A549 (cell line): ENCODE measurements around the gene CD68. TPM values are rescaled to one million over a fixed set of nuclear protein-coding genes. Genes with fewer than 3 reads are reported as not detected.

Source experiments
- ATAC-seq, 2 experiments: fragments of 200-7000 bp in 1 of 2; fragments of >200 bp in 1 of 2; cut with Nextera tagmentation in 1 of 2; cut with Tn5 transposase in 1 of 2; 3 replicates each; pipeline versions ENCODE4 v1.8.0 to v1.9.1; 2018 to 2020; ENCODE audit warnings: mild to moderate bottlenecking in 1 of 2, moderate library complexity in 1 of 2
- CTCF ChIA-PET: fragments of 300-600 bp; sonication (Branson Sonifier 250); formaldehyde crosslinking; extraction: SDS; loops from one replicate; lab custom pipeline; 2021; ENCODE audit warnings: antibody characterized with exemption, inconsistent platforms; lab: Yijun Ruan, JAX
- POLR2A ChIA-PET: fragments of 350-600 bp; formaldehyde crosslinking; extraction: SDS; loops from one replicate; lab custom pipeline; 2021; ENCODE audit warnings: antibody characterized with exemption, inconsistent platforms; lab: Yijun Ruan, JAX
- DNase-seq, 2 experiments: peaks; one replicate each; pipeline versions ENCODE4 v3.0.0 to v3.0.0-alpha.2; 2011 to 2016; ENCODE audit warnings: low read depth in 1 of 2, low spot score in 1 of 2
- FAIRE-seq: peaks from 2 replicates; lab custom pipeline; 2011; peaks lifted over from hg19 to GRCh38; lab: Jason Lieb, UNC
- H3K27ac ChIP-seq, 2 experiments: fragments of >200 bp; sonication (Bioruptor Twin); formaldehyde crosslinking; 3 replicates each; pipeline ENCODE4 v1.5.1; 2016 to 2017
- H3K4me1 ChIP-seq: fragments of >200 bp; sonication (Bioruptor Twin); formaldehyde crosslinking; 3 replicates; pipeline ENCODE4 v1.6.1; 2016
- H3K4me2 ChIP-seq: fragments of >200 bp; sonication (Bioruptor Twin); formaldehyde crosslinking; 3 replicates; pipeline ENCODE4 v1.6.1; 2016
- H3K4me3 ChIP-seq: fragments of >200 bp; sonication (Bioruptor Twin); formaldehyde crosslinking; 3 replicates; pipeline ENCODE4 v1.5.1; 2016
- H3K9me3 ChIP-seq: fragments of >200 bp; sonication (Bioruptor Twin); formaldehyde crosslinking; 3 replicates; pipeline ENCODE4 v1.6.1; 2016
- BHLHE40 ChIP-seq: IDR thresholded peaks from 2 replicates; pipeline ENCODE4 v1.6.1; 2012; ENCODE audit warnings: low read depth, low read length, inconsistent platforms
- CBX2 ChIP-seq: fragments of 200-600 bp; sonication (generic); IDR thresholded peaks from 2 replicates; pipeline ENCODE4 v1.6.1; 2016; ENCODE audit warnings: low read depth, mild to moderate bottlenecking, borderline replicate concordance
- FOSL2 ChIP-seq, 2 experiments: fragments of 450-650 bp in 1 of 2; fragments of >200 bp in 1 of 2; sonication (Bioruptor Twin) in 1 of 2; formaldehyde crosslinking; IDR thresholded peaks; 2 replicates each; pipeline versions ENCODE4 v1.5.0 to v1.6.1; 2016 to 2020; ENCODE audit warnings: mild to moderate bottlenecking in 1 of 2, moderate library complexity in 1 of 2
- HDAC2 ChIP-seq: fragments of 200-600 bp; sonication (generic); IDR thresholded peaks from 2 replicates; pipeline ENCODE4 v1.6.1; 2016
- HEYL ChIP-seq: fragments of 250-450 bp; sonication (Bioruptor Pico); IDR thresholded peaks from 2 replicates; pipeline ENCODE4 v1.8.0; 2021; ENCODE audit warnings: mild to moderate bottlenecking, moderate library complexity
- MAFK ChIP-seq: fragments of 450-650 bp; IDR thresholded peaks from 2 replicates; pipeline ENCODE4 v1.6.1; 2014; ENCODE audit not compliant: partially characterized antibody
- MYC ChIP-seq: IDR thresholded peaks from 2 replicates; pipeline ENCODE4 v1.6.1; 2012; ENCODE audit warnings: mild to moderate bottlenecking, inconsistent platforms, low read length, improper control_type of control experiment, borderline replicate concordance
- NFE2L2 ChIP-seq: fragments of 150-350 bp; conservative IDR thresholded peaks from 2 replicates; pipeline ENCODE4 v1.6.1; 2014; ENCODE audit warnings: low read length
- PHF8 ChIP-seq: fragments of 200-600 bp; sonication (generic); IDR thresholded peaks from 2 replicates; pipeline ENCODE4 v1.6.1; 2016; ENCODE audit warnings: low read depth, mild to moderate bottlenecking, antibody characterized with exemption, moderate library complexity, borderline replicate concordance
- RAD21 ChIP-seq, 2 experiments: fragments of >200 bp in 1 of 2; sonication (Bioruptor Twin) in 1 of 2; formaldehyde crosslinking in 1 of 2; IDR thresholded peaks in 1 of 2; conservative IDR thresholded peaks in 1 of 2; 2 replicates in 1 of 2; 3 replicates in 1 of 2; pipeline ENCODE4 v1.6.1; 2012 to 2018; ENCODE audit warnings: inconsistent platforms in 1 of 2
- RCOR1 ChIP-seq: fragments of 150-350 bp; IDR thresholded peaks from 2 replicates; pipeline ENCODE4 v1.6.1; 2014; ENCODE audit warnings: antibody characterized with exemption, low read length, low read depth
- RNF2 ChIP-seq: fragments of 200-600 bp; sonication (generic); IDR thresholded peaks from 2 replicates; pipeline ENCODE4 v1.6.1; 2016; ENCODE audit warnings: low read depth, mild to moderate bottlenecking, antibody characterized with exemption, moderate library complexity, borderline replicate concordance
- SREBF2 ChIP-seq: fragments of 450-650 bp; IDR thresholded peaks from 2 replicates; pipeline ENCODE4 v1.6.1; 2014; ENCODE audit warnings: mild to moderate bottlenecking, moderate library complexity
- TP53 ChIP-seq: fragments of 250-450 bp; sonication (Bioruptor Pico); IDR thresholded peaks from 2 replicates; pipeline ENCODE4 v1.5.0; 2021; ENCODE audit warnings: mild to moderate bottlenecking, moderate library complexity
- WGBS: methylation state at CpG from one replicate; pipeline ENCODE4 v1.1.6; 2017; ENCODE audit errors: missing lambda C conversion rate; 5-methylcytosine and 5-hydroxymethylcytosine counted together
- polyA plus RNA-seq, 4 experiments: library from polyadenylated mRNA; depleted of rRNA in 3 of 4; stranded (reverse); fragments of >200 nt; fragmentation: RNase III in 1 of 4; extraction: RNeasy Plus Mini Kit Qiagen cat#74134 plus additional on column Dnase treatment in 1 of 4; gene quantifications; 2 replicates in 3 of 4; 3 replicates in 1 of 4; pipeline ENCODE4 v1.2.3, GENCODE V29; 2011 to 2017
- TF ChIP-seq, protein P1 (sequence below): fragments of >200 bp; sonication (Bioruptor Twin); formaldehyde crosslinking; IDR thresholded peaks from 3 replicates; pipeline ENCODE4 v1.5.1; 2016
- TF ChIP-seq, protein P2 (sequence below): IDR thresholded peaks from 2 replicates; pipeline ENCODE4 v1.6.1; 2012
- TF ChIP-seq, protein P3 (sequence below): fragments of 200-600 bp; sonication (generic); IDR thresholded peaks from 2 replicates; pipeline ENCODE4 v1.6.1; 2016; ENCODE audit warnings: antibody characterized with exemption, mild to moderate bottlenecking, moderate library complexity
- TF ChIP-seq, protein P4 (sequence below): fragments of 250-450 bp; sonication (Bioruptor Pico); IDR thresholded peaks from 2 replicates; pipeline ENCODE4 v1.5.0; 2021; ENCODE audit warnings: mild to moderate bottlenecking, moderate library complexity, borderline replicate concordance

The CD68 gene
- polyA plus RNA-seq, 2 of the 4 experiments (the other 2 are of a cell fraction), result 9.8 to 17.7 TPM

DNA sequence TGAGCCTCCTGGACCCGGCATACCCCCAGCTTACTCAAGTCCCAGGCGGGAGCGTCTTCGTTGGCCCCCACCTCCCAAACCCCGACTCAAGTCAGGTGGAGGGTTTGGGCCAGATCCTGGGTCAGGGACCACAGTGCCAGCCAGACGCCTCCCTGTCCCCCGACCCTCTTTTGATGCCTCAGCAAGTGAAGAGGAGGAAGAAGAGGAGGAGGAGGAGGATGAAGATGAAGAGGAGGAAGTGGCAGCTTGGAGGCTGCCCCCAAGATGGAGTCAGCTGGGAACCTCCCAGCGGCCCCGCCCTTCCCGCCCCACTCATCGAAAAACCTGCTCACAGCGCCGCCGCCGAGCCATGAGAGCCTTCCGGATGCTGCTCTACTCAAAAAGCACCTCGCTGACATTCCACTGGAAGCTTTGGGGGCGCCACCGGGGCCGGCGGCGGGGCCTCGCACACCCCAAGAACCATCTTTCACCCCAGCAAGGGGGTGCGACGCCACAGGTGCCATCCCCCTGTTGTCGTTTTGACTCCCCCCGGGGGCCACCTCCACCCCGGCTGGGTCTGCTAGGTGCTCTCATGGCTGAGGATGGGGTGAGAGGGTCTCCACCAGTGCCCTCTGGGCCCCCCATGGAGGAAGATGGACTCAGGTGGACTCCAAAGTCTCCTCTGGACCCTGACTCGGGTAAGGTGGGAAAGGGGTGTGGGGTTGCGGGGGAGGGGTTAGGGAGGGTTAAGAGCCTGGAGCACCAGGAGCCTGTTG is 16.1 kb upstream of the CD68 start:
- H3K4me1 ChIP-seq, result peaks cover 38% of the 10 kb centered on the region
- no peak for DNase-seq
- TF ChIP-seq, protein P1, sequence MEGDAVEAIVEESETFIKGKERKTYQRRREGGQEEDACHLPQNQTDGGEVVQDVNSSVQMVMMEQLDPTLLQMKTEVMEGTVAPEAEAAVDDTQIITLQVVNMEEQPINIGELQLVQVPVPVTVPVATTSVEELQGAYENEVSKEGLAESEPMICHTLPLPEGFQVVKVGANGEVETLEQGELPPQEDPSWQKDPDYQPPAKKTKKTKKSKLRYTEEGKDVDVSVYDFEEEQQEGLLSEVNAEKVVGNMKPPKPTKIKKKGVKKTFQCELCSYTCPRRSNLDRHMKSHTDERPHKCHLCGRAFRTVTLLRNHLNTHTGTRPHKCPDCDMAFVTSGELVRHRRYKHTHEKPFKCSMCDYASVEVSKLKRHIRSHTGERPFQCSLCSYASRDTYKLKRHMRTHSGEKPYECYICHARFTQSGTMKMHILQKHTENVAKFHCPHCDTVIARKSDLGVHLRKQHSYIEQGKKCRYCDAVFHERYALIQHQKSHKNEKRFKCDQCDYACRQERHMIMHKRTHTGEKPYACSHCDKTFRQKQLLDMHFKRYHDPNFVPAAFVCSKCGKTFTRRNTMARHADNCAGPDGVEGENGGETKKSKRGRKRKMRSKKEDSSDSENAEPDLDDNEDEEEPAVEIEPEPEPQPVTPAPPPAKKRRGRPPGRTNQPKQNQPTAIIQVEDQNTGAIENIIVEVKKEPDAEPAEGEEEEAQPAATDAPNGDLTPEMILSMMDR, result no peak
- TF ChIP-seq HDAC2, result no peak
- TF ChIP-seq BHLHE40, result no peak
- TF ChIP-seq, protein P2, sequence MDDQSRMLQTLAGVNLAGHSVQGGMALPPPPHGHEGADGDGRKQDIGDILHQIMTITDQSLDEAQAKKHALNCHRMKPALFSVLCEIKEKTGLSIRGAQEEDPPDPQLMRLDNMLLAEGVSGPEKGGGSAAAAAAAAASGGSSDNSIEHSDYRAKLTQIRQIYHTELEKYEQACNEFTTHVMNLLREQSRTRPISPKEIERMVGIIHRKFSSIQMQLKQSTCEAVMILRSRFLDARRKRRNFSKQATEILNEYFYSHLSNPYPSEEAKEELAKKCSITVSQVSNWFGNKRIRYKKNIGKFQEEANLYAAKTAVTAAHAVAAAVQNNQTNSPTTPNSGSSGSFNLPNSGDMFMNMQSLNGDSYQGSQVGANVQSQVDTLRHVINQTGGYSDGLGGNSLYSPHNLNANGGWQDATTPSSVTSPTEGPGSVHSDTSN, result no peak
- TF ChIP-seq RNF2, result no peak
- TF ChIP-seq RCOR1, result no peak
- no peak for TF ChIP-seq MAFK
- no peak for TF ChIP-seq SREBF2
- TF ChIP-seq MYC, result no peak
- TF ChIP-seq TP53, result no peak
- no peak for TF ChIP-seq HEYL
- TF ChIP-seq, protein P3, sequence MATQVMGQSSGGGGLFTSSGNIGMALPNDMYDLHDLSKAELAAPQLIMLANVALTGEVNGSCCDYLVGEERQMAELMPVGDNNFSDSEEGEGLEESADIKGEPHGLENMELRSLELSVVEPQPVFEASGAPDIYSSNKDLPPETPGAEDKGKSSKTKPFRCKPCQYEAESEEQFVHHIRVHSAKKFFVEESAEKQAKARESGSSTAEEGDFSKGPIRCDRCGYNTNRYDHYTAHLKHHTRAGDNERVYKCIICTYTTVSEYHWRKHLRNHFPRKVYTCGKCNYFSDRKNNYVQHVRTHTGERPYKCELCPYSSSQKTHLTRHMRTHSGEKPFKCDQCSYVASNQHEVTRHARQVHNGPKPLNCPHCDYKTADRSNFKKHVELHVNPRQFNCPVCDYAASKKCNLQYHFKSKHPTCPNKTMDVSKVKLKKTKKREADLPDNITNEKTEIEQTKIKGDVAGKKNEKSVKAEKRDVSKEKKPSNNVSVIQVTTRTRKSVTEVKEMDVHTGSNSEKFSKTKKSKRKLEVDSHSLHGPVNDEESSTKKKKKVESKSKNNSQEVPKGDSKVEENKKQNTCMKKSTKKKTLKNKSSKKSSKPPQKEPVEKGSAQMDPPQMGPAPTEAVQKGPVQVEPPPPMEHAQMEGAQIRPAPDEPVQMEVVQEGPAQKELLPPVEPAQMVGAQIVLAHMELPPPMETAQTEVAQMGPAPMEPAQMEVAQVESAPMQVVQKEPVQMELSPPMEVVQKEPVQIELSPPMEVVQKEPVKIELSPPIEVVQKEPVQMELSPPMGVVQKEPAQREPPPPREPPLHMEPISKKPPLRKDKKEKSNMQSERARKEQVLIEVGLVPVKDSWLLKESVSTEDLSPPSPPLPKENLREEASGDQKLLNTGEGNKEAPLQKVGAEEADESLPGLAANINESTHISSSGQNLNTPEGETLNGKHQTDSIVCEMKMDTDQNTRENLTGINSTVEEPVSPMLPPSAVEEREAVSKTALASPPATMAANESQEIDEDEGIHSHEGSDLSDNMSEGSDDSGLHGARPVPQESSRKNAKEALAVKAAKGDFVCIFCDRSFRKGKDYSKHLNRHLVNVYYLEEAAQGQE, result no peak
- TF ChIP-seq FOSL2 (IDR thresholded peaks at IDR 0.05), result no peak
- TF ChIP-seq FOSL2 (CRISPR knock-in tag; IDR thresholded peaks at IDR 0.05), result no peak
- TF ChIP-seq NFE2L2, result no peak
- TF ChIP-seq, protein P4, sequence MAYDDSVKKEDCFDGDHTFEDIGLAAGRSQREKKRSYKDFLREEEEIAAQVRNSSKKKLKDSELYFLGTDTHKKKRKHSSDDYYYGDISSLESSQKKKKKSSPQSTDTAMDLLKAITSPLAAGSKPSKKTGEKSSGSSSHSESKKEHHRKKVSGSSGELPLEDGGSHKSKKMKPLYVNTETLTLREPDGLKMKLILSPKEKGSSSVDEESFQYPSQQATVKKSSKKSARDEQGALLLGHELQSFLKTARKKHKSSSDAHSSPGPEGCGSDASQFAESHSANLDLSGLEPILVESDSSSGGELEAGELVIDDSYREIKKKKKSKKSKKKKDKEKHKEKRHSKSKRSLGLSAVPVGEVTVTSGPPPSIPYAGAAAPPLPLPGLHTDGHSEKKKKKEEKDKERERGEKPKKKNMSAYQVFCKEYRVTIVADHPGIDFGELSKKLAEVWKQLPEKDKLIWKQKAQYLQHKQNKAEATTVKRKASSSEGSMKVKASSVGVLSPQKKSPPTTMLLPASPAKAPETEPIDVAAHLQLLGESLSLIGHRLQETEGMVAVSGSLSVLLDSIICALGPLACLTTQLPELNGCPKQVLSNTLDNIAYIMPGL (CRISPR knock-in tag), result no peak
- TF ChIP-seq PHF8, result no peak
- no peak for TF ChIP-seq CBX2
- TF ChIP-seq RAD21 (conservative IDR thresholded peaks at IDR 0.05 in 1 of 2, IDR thresholded peaks at IDR 0.05 in 1 of 2), result no peak
- TF ChIP-seq, all 56 proteins: peak for 0
- H3K4me2 ChIP-seq, result peak overlapping the region; percentile 89
- ChIA-PET POLR2A (interaction anchor here (0.6 to 1.1 kb wide), 2 partner anchors 20 to 70 kb away, joined by 3 read pairs; partner anchors contain the start of gene MPDU1), CTCF (interaction anchor here (0.8 to 4.2 kb wide), 5 partner anchors 13 to 237 kb away, joined by 3 to 30 read pairs (median 4); partner anchors contain the start of genes TMEM95 and TP53)
- H3K27ac ChIP-seq, result peak overlapping the region in 1 of 2 experiments; percentile 97; a peak in 3 of 6 replicates
- H3K4me3 ChIP-seq, result peak overlapping the region; percentile 77
- no peak for FAIRE-seq
- ATAC-seq, result no peak
- 88% methylated on average over 28 of the region's 30 CpGs for WGBS
- H3K9me3 ChIP-seq, result no peaks in the 10 kb centered on the region
